ENCODE measurements around the gene ABCC1.

The ABCC1 gene

DNA sequence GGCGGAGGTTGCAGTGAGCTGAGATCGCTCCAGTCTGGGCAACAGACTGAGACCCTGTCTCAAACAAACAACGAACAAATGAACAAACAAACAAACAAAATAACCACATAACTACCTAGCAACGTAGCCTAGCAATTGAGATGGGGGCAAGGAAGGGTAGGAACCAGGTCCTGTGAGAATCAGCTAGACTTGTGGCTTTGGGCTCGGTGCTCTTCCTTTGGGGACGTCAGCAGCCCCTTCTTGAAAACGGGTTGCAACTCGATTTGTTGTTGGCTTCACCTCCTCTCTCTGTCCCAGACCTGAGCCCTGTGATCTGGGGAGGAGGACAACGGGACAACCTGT lies 72.2 kb downstream of the ABCC1 start:
- no peak for DNase-seq

DNA sequence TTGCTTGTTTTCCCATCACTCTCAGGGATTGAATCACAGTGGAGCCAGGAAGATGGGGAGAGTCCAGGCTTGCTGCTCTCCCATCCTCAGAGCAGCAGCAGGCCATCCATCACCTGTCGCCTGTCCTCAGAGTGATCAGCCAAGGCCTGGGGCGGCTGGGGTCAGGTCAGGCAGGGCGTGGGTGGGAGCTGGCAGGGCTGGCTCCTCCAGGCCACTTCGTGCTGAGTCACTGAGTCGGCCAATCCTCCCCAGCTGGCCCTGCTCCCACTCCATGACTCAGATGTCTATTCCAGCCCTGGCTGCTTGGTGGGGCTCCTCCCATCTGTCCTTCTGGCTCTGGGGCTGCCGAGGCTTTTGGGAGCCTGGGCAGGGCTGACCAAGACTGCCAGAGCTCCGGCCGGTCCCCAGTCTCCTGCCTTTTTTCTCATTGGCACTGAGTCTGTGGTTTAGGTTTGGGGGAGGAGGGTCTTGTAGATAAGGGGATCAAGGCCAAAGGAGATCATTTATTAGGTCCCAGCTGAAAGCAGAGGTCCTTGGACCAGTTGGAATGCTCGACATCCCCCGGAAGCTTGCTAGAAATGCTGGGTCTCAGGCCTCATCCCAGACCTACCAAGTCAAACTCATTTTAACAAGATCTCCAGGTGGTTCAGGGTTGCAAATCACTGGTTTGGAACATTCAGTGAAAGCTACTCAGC lies 72.7 kb downstream of the ABCC1 start:
- no peak for DNase-seq

DNA sequence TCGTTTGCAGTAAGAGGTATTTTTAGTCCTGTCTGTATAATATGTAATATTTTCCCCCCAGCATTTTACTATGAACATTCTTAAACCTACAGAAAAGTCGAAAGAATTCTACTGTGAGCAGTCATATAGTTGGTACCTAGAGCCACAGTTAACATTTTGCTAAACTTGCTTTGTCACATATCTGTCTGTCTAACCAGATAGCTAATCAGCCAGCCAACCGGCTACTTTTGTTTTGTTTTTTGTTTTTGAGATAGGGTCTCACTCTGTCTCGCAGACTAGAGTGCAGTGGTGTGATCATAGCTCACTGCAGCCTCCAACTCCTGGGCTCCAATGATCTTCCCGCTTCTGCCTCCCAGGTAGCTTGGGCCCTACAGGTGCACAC lies 73.3 kb downstream of the ABCC1 start:
- DNase-seq, result no peak

DNA sequence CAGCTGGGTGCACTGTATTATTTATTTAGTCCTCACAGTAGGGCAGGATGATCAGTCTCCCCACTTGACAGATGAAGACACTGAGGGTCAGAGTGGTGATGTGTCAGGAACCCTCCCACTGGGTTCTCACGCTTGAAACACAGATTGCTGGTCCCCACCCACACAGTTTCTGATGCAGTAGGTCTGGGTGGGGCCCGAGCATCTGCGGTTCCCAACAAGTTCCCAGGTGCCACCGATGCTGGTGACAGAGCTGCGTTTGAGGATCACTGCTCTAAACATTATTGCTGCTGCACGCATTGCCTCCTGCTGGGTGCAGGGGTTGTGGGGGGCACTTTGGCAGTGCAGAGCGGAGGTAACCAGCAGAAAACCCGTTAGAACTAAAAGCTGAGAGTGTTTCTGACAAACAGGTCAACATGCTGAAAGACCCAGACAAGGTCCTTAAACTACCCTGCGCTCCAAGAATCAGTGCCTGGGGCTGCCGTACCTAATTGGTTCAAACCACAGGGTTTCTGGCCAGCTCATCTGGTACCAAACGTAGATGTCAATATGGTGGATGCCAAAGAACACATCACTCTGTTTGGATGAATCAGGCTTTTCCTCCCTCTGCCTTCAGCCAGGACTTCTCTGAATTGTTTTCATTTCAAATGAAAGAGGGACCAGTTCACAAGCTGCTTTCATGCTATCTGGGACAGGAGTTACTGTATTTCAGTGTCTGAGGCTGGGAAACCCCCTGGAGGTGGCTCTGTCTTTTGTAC lies 76.0 kb downstream of the ABCC1 start:
- DNase-seq, result peak; percentile 48

DNA sequence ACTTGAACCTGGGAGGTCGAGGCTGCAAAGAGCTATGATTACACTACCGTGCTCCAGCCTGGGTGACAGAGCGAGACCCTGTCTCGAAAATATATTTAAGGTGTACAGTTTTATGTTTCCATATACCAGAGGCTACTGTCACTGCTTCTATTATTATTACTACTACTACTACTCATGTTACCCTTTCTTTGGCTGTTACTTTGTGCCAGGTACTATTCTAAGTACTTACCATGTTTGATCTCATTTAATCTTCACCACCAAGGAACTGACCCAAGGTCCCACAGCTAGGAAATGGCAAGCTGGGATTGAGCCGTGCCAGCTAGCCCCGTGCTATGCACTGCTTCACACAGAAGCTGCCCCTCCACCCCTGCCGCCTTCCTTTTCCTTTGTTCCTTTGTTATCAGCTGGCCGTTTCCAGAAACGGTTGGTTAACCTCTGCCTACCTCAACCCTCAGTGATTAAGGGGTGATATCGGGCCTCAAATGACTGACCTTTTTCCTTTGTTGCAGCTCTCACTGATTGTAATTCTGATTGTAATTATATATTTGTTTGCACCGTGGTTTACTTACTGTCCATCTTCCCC lies 78.4 kb downstream of the ABCC1 start:
- no peak for DNase-seq

DNA sequence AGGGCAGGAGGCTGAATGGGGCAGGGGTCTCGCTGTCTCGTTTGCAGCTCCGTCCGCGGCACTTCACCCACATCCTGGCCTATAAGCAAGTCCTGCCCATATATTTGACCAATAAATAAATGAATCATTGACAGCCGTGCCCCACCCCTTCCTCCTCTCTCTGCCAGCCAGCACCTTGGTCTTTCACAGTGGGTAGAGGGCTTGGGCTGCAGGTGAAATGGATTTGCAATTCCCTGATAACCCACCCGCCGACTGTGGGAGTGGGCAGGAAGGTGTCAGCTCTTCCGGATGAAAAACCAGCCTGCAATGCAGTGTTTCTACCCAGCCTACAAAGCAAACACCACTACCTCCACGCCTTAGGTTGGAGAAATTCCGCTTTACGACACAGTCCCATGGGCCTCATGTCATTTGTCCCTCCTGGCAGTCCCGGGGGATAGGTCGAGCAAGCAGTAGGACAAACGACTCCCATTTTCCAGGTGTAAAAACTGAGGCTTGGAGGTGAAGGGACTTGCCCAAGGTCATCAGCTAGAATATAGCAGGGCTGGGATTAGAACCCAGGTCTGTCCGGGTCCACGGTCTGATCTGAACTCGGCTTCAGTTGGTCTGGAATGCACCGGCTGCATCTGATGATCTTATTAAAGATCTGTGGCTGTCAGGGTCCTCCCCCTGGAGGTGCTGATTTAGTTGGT lies 79.0 kb downstream of the ABCC1 start:
- no peak for DNase-seq

DNA sequence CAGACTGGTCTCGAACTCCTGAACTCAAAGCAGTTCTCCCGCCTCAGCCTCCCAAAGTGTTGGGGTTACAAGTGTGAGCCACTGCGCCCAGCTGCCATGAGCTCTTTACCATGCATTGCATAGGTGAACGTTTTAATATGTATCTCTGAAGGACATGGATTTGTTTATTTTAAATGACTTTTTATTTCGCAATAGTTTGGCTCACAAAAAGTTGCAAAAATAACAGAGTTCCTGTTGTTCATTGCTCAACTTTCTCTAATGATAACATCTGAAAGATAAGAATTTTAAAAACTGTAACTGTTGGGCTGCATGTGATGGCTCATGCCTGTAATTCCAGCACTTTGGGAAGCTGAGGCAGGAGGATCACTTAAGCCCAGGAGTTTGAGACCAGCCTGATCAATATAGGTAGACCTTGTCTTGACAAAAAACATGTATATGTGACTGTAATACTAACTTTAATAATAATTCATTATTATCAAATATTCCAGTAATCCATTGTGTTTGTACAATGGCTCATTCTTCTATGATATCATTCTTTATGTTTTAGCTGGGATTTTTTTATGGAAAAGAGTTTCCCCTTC lies 80.1 kb downstream of the ABCC1 start:
- DNase-seq, result no peak

DNA sequence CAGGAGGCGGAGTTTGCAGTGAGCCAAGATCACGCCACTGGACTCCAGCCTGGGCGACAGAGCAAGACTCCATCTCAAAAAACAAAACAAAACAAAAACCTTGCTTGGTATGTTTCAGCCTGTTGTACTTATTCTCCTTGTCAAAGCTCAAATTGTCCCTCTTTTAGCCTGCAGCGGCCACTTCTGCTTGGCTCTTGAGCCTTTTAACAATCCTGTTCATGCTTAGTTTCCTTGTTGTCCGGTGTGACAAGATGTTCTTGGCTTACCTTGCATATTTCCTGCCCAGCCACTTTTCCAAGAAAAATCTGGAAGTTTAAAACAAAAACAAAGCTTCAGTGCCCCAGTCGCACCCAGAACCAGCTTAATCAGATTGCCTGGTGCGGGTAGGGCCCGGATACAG lies 81.0 kb downstream of the ABCC1 start:
- DNase-seq, result no peak

DNA sequence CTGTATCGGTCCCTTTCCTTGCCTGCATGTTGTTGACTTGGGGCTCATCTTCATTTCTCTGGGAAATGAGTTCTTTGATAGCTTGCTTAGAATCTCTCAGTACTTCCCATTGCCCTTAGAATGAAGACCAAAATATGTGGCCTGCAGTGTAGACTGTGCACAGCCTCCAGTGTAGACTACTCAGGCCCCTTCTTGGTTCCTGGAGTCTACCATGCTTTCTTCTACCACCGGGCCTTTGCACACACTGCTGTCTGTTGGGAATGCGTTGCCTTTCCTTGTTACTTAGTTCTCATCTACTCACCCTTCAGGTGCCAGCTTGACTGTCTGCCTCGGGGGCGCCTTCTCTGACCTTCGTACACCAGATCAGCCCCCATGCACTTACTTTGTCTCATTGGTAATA lies 82.0 kb downstream of the ABCC1 start:
- no peak for DNase-seq

DNA sequence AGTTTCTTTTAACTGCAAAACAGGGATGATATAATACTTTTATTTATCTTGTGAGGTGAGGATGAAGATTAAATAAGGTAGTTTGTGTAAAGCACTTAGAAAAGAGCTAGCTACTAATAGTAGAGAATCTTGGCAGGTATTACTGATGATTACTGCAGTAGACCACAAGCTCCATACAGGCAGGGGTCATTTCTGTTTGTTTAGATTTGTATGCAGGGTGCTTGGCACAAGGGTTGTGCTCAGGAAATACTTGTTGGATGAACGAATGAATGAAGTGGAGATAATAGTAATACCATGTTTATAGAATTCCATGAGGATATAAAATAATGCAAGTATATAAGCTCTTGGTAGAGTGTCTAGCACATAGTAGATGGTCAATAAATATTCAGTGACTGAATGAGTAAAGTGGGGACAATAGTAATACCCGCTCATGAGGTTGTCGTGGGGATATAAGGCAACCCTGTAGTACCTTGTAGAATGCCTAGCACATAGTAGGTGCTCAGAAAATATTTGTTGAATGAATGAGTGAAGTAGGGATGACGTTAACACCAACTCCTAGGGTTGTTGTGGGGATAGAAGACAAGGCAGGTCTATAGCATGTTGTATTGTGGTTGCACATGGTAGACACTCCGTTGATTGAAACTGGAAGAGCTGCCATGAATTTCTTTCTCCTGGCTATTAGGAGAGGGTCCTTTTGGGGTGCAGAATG lies 83.0 kb downstream of the ABCC1 start:
- DNase-seq, result no peak

DNA sequence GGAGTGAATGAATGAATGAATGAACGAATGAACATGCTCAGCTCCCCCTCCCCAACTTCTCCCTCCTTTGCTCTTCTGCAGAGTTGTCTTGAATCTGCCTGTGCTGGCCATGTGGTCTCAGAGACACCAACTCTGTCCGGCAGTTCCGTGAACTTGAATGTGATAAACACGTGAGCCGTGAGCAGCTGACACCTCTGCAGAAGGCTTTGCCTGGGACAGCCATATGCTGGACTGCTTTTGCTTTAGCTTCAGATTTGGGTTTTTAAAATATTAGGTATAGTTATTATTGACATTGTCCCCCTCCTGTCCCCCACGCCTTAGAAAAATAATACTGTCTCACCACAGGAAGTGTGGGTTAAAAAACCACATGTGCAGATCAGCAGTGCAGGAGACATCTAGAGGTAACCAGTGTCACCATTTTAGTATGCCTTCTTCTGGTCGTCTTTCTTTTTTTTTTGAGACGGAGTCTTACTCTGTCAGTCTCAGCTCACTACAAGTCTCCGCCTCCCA lies 83.8 kb downstream of the ABCC1 start:
- peak; percentile 2 for DNase-seq

DNA sequence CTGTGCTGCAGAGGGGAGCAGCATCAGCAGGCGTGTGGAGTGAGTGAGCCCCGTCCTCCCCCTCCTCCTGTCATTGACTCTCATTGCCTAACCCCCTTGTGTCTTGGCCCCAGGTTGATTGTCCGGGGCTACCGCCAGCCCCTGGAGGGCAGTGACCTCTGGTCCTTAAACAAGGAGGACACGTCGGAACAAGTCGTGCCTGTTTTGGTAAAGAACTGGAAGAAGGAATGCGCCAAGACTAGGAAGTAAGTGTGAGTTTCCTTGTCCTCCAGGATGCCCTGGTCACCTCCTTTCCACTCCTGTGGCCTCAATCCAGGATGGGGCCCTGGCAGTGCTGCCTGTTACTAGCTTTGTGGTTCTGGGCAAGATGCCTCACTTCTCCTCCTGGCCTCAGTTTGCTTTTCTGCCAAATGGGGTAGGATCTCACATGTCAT lies 87.0 kb downstream of the ABCC1 start:
- no peak for DNase-seq

DNA sequence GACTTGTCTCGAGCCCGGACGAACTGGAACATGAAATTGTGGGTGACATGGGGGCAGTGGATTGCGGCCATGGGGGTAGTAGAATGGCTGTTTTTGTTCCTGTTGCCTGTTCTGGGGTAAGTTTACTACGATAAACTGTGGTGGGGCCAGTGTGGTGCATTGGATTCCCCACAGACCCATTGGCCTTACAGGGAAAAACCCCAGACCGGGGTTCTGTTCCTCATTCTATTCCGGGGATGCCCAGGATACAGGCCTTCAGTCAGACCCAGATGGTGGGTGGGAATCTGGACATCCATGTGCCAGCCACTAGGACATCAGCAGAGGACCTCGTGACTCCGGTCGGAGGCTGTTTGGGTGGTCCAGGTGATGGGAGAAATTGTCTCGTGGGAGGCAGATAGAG lies 88.1 kb downstream of the ABCC1 start:
- no peak for DNase-seq

DNA sequence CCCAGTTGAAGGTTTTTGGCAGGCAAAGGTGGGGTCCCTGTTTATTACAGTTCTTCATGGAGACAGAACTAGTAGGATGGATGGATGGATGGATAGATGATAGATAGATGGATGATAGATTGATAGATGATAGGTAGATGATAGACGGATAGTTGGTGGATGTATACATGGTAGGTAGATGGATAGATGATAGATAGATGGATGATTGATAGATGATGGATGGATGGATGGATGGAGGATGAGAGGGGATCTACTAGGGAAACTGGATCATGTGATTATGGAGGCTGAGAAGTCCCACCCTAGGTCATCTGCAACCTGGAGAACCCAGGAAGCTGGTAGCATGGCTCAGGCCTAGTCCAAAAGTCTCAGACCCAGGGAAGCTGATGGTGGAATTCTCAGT lies 88.6 kb downstream of the ABCC1 start:
- DNase-seq, result no peak

DNA sequence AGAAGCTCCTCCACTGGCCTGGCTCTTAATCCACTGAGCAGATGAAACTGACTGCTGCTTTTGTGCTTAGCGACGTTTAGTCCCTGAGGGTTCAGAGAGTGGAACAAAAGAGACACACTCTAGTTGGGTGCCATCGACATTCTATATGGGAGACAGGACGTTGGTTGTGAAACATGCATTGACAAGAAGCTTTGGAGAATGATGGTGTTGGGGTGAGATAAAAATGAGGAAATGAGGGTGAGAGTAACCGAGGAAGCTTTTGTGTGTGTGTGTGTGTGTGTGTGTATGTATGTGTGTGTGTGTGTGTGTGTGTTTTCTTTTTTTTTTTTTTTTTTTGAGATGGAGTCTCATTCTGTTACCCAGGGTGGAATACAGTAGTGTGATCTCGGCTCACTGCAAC lies 89.5 kb downstream of the ABCC1 start:
- no peak for DNase-seq

DNA sequence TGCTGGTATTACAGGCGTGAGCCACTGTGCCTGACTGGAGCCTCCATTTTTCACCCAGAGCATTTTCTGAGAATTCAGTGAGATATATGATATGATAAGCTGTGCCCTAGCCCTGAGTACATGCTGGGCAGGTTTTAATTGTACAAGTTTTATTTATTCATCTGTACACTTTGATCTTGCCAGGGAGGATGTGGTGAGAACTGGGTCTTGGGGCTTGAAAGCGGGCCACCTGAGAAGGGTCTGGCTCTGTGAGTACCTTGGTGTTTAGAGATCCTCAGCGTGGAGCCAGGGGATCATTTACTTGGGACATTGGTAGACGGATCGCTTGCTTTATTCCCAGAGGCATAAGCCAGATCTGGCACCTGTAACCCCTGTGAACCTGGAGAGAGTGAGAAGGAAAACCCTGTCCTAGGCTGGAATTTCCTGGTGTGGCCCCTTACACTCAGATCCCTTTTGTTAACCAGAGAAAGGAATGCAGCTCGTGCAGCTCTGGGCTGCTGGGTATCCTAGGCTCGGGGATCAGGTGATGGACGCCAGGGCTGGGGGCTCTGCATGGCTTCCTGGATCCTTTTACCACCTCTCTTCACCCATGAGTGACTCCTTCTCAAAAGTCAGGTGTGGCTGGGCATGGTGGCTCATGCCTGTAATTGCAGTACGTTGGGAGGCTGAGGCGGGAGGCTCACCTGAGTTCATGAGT lies 91.9 kb downstream of the ABCC1 start:
- peak; percentile 3 for DNase-seq

DNA sequence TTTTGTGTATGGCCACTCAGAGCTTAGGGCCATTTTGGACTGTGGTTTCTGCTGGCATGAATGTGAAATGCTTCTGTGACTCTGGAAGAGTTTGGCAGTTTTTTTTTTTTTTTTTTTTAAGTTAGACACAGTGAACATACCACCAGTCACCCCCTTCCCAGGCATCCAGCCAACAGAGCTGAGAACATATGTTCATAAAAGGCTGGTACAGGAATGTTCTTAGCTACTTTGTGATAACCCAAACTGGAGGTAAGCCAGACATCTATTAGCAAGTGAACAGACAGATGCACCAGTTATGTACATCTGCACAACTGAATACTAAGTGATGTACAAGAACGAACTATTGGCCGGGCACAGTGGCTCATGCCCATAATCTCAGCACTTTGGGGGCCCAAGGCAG lies 92.7 kb downstream of the ABCC1 start:
- no peak for DNase-seq

DNA sequence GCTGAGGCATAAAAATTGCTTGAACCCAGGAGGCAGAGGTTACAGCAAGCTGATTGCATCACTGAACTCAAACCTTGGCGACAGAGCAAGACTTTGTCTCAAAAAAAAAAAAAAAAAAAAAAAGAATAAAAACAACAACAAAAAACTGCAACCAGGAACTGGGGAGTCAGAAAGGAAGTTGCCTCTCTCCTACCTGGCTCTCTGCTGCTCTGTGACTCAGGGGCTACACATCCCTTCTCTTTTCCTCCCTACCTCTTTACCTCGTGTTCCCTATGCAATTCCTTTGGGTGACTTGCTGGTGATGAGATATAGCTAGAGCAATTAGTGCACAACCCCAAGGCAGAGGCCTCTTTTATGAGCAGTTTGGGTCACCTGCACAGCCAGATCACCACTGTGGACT lies 95.9 kb downstream of the ABCC1 start:
- DNase-seq, result no peak

DNA sequence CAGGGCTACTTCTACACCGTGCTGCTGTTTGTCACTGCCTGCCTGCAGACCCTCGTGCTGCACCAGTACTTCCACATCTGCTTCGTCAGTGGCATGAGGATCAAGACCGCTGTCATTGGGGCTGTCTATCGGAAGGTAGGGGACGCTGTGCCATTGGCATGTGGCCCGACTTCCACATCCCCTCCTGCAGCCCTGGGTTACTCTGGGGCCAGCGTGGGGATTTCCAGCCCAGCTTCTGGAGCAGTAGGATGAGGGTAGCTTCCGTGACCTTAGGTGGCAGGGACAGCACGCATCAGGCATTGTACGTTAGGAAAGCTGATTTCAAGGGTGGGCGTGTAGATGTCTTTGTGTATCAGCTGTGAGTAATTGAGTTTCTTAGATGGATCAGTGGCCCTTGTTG lies 96.5 kb downstream of the ABCC1 start:
- DNase-seq, result no peak

DNA sequence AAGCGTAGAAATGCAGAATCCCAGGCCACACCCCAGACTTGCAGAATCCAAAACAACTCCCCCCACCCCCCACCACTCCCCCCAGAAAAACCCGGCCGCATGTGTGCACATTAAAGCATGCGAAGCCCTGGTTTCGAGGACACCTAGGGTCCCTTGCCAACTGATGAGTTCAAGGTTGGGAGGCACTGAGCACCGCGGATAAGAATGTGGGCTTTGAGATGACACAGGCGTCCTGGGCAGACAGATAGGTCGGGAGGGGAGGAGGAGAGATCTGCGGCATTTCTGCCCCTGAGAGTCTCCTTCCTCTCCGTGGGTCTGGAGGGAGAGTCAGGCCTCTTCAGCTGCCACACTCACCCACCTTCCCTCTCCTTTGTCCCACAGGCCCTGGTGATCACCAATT lies 98.3 kb downstream of the ABCC1 start:
- no peak for DNase-seq

DNA sequence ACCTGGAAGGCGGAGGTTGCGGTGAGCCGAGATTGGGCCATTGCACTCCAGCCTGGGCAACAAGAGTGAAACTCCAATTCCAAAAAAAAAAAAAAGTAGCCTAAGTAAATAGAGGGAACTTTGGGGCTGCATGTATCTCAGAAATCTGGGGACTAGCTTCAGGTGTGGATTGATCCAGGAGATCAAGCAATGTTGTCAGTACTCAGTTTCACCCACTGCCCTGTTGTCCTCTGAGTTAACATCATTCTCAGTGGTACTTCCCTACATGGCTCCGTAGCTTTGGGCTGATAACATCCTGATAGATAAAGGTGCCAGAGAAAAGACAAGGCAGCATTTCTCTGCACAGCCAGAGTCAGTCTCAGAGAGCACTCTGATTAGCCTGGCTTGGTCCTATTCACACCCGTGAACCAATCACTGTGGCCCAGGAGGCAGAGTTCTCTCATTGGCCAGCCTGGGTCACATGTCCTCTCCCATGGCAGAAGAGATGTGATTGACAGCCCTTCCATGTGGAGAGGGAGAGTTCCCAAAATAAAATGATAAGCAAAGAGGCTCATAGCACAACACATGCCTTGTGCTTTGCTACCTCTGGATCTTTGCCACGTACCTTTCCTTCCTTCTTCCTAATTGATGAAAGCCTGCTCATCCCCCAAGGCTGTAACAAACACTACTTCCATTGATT lies 99.6 kb downstream of the ABCC1 start:
- no peak for DNase-seq
